Epidermal melanocyte (primary cell): ENCODE data around the gene IRF9.

Source experiments
- DNase-seq: peaks from one replicate; pipeline ENCODE4 v3.0.0; 2011; ENCODE audit warnings: low spot score; ENCODE audit not compliant: insufficient read length

The IRF9 gene

DNA sequence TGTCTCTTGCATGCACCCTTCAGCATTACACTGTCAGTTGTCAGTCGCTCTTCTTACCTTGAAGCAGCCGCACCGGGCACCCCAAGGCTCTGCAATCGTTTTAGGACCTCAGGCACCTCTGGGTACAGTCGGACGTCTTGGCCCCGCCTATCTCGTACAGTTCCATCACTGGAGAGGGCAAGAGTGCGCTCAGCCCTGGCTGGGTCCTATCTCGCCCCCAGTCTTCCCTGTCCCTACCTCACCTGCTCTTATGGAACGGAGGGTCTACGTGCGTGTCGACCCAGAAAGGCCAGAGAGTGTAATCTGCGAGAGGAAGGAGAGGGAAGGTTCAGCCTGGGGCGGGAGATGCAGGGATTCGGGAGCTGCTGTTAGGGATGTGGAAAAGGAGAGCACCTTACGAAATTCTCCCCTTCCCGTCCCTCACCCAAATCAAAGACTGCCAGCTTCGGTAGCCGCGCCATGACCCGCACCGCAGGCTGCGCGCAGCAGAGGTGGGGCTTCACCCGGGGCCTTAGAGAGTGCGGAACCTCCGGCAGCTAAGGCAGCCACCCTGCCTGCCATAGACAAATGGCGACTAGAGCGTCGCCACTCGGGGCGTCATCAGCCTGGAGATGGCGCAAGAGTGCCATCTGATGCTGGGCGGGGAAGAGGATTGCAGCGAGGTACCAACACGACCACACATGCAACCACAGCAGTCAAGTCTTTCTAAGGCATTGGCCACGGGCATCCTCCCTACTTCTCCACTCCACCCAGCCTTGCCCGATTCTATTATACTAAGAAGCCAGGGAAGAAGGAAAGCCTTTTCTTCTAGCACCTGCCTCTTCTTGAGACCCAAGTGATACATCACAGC is 54.7 kb downstream of the IRF9 start, which contains the start of gene MDP1:
Gene MDP1 (minus strand): TSS at position 572 of the 850 bp plus-strand sequence. CDS start 111 bp downstream, at position 461.
- peak; percentile 82 for DNase-seq
